ENCODE results near the gene TNNI3K. TPM values are rescaled to one million over a fixed set of nuclear protein-coding genes. Genes with fewer than 3 reads are reported as not detected.
A peak's percentile ranks its signal among the peaks of the same experiment; 100 is the strongest.

Gene TNNI3K
- total RNA-seq, 1 donor from 2014 or later = 1.1 TPM

DNA sequence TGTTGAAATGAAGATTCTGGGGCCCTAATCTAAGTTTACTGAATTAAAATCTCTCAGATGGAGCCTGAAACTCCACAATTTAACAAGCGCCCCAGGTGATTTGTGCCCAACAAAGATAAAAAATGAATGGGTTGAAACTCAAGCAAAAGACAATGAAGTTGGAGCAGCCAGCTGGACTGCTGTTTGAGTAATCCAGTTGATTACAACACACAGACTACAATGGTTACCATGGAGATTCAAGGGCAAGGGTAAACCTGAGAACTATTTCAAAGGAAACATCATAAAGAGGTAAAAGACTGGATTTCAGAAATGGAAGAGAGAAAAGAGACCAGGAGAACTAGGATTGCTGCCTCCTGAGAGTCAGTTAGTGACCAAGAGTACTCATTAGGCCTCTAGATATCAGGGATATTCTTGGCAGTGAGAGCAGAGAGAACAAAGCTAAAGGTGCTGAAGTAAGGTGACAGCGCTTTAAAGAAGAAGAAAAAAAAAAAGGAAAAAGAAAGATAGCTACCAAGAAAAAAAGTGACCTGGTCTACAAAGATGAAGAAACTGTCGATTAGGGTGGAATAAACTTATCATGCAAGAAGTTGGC lies 232.7 kb downstream of the TNNI3K start:
- Histone ChIP-seq H3K27ac (no peak overlapping the region), H3K27me3 (ENCODE audit: low read depth) (no peaks in the 10 kb centered on the region), H3K9me3 (no peaks in the 10 kb centered on the region), H3K4me1 (no peaks in the 10 kb centered on the region), H3K36me3 (no peaks in the 10 kb centered on the region), H3K4me3 (no peak overlapping the region)
- DNase-seq = no peak
- intact Hi-C loops (cut with DNase I) = no loop called here
- TF ChIP-seq, protein P1, sequence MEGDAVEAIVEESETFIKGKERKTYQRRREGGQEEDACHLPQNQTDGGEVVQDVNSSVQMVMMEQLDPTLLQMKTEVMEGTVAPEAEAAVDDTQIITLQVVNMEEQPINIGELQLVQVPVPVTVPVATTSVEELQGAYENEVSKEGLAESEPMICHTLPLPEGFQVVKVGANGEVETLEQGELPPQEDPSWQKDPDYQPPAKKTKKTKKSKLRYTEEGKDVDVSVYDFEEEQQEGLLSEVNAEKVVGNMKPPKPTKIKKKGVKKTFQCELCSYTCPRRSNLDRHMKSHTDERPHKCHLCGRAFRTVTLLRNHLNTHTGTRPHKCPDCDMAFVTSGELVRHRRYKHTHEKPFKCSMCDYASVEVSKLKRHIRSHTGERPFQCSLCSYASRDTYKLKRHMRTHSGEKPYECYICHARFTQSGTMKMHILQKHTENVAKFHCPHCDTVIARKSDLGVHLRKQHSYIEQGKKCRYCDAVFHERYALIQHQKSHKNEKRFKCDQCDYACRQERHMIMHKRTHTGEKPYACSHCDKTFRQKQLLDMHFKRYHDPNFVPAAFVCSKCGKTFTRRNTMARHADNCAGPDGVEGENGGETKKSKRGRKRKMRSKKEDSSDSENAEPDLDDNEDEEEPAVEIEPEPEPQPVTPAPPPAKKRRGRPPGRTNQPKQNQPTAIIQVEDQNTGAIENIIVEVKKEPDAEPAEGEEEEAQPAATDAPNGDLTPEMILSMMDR (IDR thresholded peaks at IDR 0.05) = no peak
- ATAC-seq = no peak

DNA sequence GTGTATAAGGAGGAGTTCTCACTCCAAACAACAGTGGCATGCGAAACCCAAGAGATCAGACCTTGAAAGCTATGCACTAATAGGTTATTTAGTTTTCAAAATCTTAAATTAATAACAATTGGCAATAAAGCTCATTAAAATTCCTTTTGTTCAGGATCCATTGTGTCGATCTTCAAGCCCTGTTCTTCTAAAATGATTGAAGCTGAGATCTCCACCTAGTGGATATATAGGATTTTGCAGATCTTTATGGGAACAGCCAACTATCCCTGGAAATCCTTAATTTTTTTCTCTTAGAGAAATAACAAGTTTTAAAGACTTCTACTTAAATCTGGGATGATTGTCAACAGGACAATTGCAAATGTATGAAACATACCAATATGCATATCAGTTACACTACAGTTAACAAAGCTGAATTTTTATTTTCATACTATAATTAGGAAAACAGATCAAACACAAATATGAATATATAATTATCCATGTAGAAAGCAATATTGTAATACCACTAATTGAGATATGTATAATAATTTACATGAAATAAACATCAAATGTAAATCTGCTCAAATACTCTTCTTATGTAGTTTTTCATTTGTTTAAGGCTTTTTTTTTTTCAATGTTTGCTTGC lies 233.9 kb downstream of the TNNI3K start:
- TF ChIP-seq, protein P1 (IDR thresholded peaks at IDR 0.05) = peak; percentile 60
- DNase-seq (no peak), ATAC-seq (peak in 1 of 2 donors; percentile 52)
- H3K27ac ChIP-seq = no peak overlapping the region
- H3K36me3 ChIP-seq = no peaks in the 10 kb centered on the region
- H3K9me3 ChIP-seq = no peaks in the 10 kb centered on the region
- no peaks in the 10 kb centered on the region for H3K27me3 ChIP-seq (ENCODE audit: low read depth)
- H3K4me1 ChIP-seq = no peaks in the 10 kb centered on the region
- H3K4me3 ChIP-seq = no peak overlapping the region
- intact Hi-C loops (cut with DNase I) = no loop called here

DNA sequence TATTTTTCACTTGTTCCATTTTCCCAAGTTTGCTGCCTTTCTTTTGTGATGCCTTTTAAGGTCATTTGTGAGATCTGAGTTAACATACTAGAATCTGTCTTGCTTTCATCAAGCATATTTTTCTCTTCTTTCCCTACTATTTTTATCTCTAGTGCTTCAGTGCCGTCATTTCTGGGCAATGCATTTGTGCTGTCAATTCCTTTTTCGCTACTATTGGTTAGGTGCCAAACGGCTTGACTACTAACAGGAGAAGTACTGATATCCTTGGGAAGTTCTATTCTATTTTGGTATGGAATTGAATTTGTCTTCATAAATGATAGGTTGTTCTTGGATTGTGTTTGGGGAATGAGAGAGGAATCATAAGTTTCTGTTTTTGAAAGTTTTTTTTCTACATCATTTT lies 235.1 kb downstream of the TNNI3K start:
- H3K27ac ChIP-seq = no peak overlapping the region
- no peaks in the 10 kb centered on the region for H3K27me3 ChIP-seq (ENCODE audit: low read depth)
- TF ChIP-seq, protein P1 (IDR thresholded peaks at IDR 0.05) = no peak
- ATAC-seq (no peak), DNase-seq (no peak)
- H3K4me3 ChIP-seq = no peak overlapping the region
- H3K9me3 ChIP-seq = no peaks in the 10 kb centered on the region
- intact Hi-C loops (cut with DNase I) = no loop called here
- H3K36me3 ChIP-seq = no peaks in the 10 kb centered on the region
- no peaks in the 10 kb centered on the region for H3K4me1 ChIP-seq

DNA sequence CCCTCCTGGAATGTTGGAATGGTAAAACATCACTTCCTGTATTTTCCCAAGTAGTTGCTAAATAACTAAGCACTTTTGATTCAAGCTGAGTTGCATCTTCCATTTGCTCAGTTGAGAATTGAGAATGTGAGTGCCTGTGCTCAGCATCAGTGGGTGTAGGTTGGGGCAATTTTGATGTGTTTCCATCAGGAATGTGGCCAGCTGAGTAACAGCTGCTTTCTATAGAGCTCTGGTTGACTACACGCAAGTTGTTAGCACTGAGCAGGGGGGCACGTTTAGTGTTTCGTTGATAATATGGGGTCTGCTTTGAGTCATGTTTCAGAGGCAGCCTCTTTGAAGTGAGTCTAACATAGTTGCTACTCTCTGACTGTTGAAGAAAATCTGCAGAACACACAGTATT lies 235.7 kb downstream of the TNNI3K start:
- H3K4me3 ChIP-seq = no peak overlapping the region
- ATAC-seq (no peak), DNase-seq (no peak)
- H3K9me3 ChIP-seq = no peaks in the 10 kb centered on the region
- intact Hi-C loops (cut with DNase I) = no loop called here
- no peaks in the 10 kb centered on the region for H3K36me3 ChIP-seq
- H3K27me3 ChIP-seq (ENCODE audit: low read depth) = no peaks in the 10 kb centered on the region
- H3K27ac ChIP-seq = no peak overlapping the region
- TF ChIP-seq, protein P1 (IDR thresholded peaks at IDR 0.05) = no peak
- H3K4me1 ChIP-seq = no peaks in the 10 kb centered on the region

DNA sequence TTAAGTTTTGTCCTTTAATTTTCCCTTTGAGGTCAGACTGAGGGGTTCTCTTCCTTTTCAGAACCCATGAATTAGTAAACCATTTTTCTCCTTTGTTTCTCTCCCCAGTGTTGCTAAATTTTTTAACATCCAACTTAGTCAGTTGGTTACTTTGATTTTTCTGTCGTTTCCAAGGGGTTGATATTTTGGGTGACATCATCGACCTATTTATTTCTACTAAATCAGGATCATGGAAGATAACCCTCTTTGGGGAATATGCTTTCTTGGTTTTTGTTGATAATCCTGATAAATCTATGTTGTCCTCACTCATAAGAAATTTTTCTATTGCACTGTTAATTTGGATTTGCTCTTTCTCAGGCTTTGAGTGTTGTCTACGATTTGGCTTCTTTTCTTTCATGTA lies 236.3 kb downstream of the TNNI3K start:
- Histone ChIP-seq H3K4me1 (no peaks in the 10 kb centered on the region), H3K27me3 (ENCODE audit: low read depth) (no peaks in the 10 kb centered on the region), H3K9me3 (no peaks in the 10 kb centered on the region), H3K4me3 (no peak overlapping the region), H3K36me3 (no peaks in the 10 kb centered on the region), H3K27ac (no peak overlapping the region)
- intact Hi-C loops (cut with DNase I) = no loop called here
- DNase-seq (no peak), ATAC-seq (no peak)
- TF ChIP-seq, protein P1 (IDR thresholded peaks at IDR 0.05) = no peak
